K562 (cell line): Measurements from ENCODE around the gene PDGFRA. TPM values are rescaled to one million over a fixed set of nuclear protein-coding genes. Genes with fewer than 3 reads are reported as not detected.
A peak's percentile ranks its signal among the peaks of the same experiment; 100 is the strongest.

Source experiments
- ATAC-seq: fragments of 200-7000 bp; cut with Tn5 transposase; 3 replicates; pipeline ENCODE4 v1.9.1; 2020; ENCODE audit warnings: moderate library complexity
- BruUV-seq: library from RNA; stranded (reverse); fragments of 400-500 nt; replicated peaks from 2 replicates; lab custom pipeline; 2021; lab: Mats Ljungman, UMichigan
- CTCF ChIA-PET: fragments of 300-600 bp; formaldehyde crosslinking; extraction: SDS; loops from one replicate; lab custom pipeline; 2021; ENCODE audit warnings: low intra/inter-chr PET ratio; lab: Yijun Ruan, JAX
- POLR2A ChIA-PET: fragments of 300-600, 350-650 bp; sonication (Branson Sonifier 250); formaldehyde crosslinking; extraction: SDS; loops from one replicate; lab custom pipeline; 2021; ENCODE audit warnings: antibody characterized with exemption, inconsistent platforms; lab: Yijun Ruan, JAX
- DNase-seq, 4 experiments: peaks; one replicate each; pipeline versions ENCODE4 v3.0.0 to v3.0.0-alpha.2; 2011 to 2018; ENCODE audit warnings: low spot score in 3 of 4, mixed read lengths in 3 of 4; ENCODE audit errors: extremely low read depth in 1 of 4
- FAIRE-seq: peaks from 2 replicates; lab custom pipeline; 2011; peaks lifted over from hg19 to GRCh38; lab: Jason Lieb, UNC
- H2AFZ ChIP-seq: 2 replicates; pipeline ENCODE4 v1.6.0; 2011; ENCODE audit warnings: low read depth, low read length, control low read depth, inconsistent platforms
- H3K27ac ChIP-seq: fragments of 200-600 bp; 3 replicates; pipeline ENCODE4 v1.8.0; 2011; ENCODE audit warnings: low read depth, mild to moderate bottlenecking, control low read depth, inconsistent platforms, low read length, moderate library complexity, mixed read lengths; ENCODE audit errors: extremely low read depth
- H3K27me3 ChIP-seq, 2 experiments: fragments of 300-600 bp in 1 of 2; 2 replicates in 1 of 2; 3 replicates in 1 of 2; pipeline versions ENCODE4 v1.6.0 to v1.8.0; 2011; ENCODE audit warnings: inconsistent platforms in 2 of 2, low read length in 2 of 2, mild to moderate bottlenecking in 1 of 2, mixed read lengths in 1 of 2, moderate library complexity in 1 of 2; ENCODE audit not compliant: control insufficient read depth in 2 of 2, insufficient read depth in 2 of 2
- H3K36me3 ChIP-seq: fragments of 300-600 bp; 3 replicates; pipeline ENCODE4 v1.8.0; 2011; ENCODE audit warnings: mild to moderate bottlenecking, low read length, inconsistent platforms; ENCODE audit not compliant: control insufficient read depth, insufficient read depth
- H3K4me1 ChIP-seq, 2 experiments: fragments of 200-600 bp in 1 of 2; replicated peaks in 1 of 2; 2 replicates in 1 of 2; 3 replicates in 1 of 2; pipeline versions ENCODE4 v1.5.1 to v1.8.0; 2011; ENCODE audit warnings: inconsistent platforms in 2 of 2, low read length in 2 of 2, mild to moderate bottlenecking in 1 of 2, mixed read lengths in 1 of 2, moderate library complexity in 1 of 2; ENCODE audit not compliant: control insufficient read depth in 2 of 2, insufficient read depth in 2 of 2
- H3K4me2 ChIP-seq: 2 replicates; pipeline ENCODE4 v1.6.1; 2011; ENCODE audit warnings: low read length, control low read depth, inconsistent platforms, mixed read lengths; ENCODE audit not compliant: insufficient read depth
- H3K4me3 ChIP-seq: fragments of 200-600 bp; sonication (generic), shearing (Covaris generic); 2 replicates; pipeline ENCODE4 v1.5.1; 2016; ENCODE audit warnings: control low read depth, inconsistent platforms
- H3K79me2 ChIP-seq: fragments of 200-600 bp; 3 replicates; pipeline ENCODE4 v1.8.0; 2011; ENCODE audit warnings: low read length, inconsistent platforms; ENCODE audit not compliant: control insufficient read depth, insufficient read depth
- H3K9ac ChIP-seq, 2 experiments: 2 replicates each; pipeline versions ENCODE4 v1.6.0 to v1.6.1; 2011; ENCODE audit warnings: low read depth in 2 of 2, low read length in 2 of 2, control low read depth in 1 of 2, inconsistent platforms in 1 of 2, mild to moderate bottlenecking in 1 of 2, mixed read lengths in 1 of 2; ENCODE audit not compliant: insufficient read depth in 1 of 2
- H3K9me1 ChIP-seq: one replicate; pipeline ENCODE4 v1.6.0; 2011; ENCODE audit warnings: inconsistent platforms, mild to moderate bottlenecking, low read length, moderate library complexity; ENCODE audit not compliant: control insufficient read depth, insufficient read depth
- H3K9me3 ChIP-seq: replicated peaks from 2 replicates; pipeline ENCODE4 v1.5.1; 2011; ENCODE audit warnings: low read depth, low read length, inconsistent platforms; ENCODE audit not compliant: control insufficient read depth, insufficient read depth
- H4K20me1 ChIP-seq: replicated peaks from 2 replicates; pipeline ENCODE4 v1.6.1; 2011; ENCODE audit warnings: low read length, inconsistent platforms, mixed read lengths; ENCODE audit not compliant: control insufficient read depth, insufficient read depth
- HOXB6 ChIP-seq: fragments of 250-450 bp; sonication (Bioruptor Pico); IDR thresholded peaks from 2 replicates; pipeline ENCODE4 v1.5.1; 2022; ENCODE audit warnings: mild to moderate bottlenecking, borderline replicate concordance
- ILK ChIP-seq: fragments of 450-650 bp; IDR thresholded peaks from 2 replicates; pipeline ENCODE4 v1.6.1; 2016; ENCODE audit warnings: missing genetic modification characterization, low read depth, mild to moderate bottlenecking, missing compliant biosample characterization, moderate library complexity, borderline replicate concordance
- SOX6 ChIP-seq: fragments of 450-650 bp; IDR thresholded peaks from 2 replicates; pipeline ENCODE4 v1.6.1; 2014; ENCODE audit warnings: mild to moderate bottlenecking
- TAL1 ChIP-seq: fragments of 450-650 bp; IDR thresholded peaks from 2 replicates; pipeline ENCODE4 v1.6.1; 2016; ENCODE audit warnings: mild to moderate bottlenecking
- ZFP36 ChIP-seq: fragments of 150-350 bp; IDR thresholded peaks from 2 replicates; pipeline ENCODE4 v1.6.1; 2018; ENCODE audit warnings: low read length, low read depth; ENCODE audit not compliant: partially characterized antibody
- ZNF431 ChIP-seq: sonication (generic); formaldehyde crosslinking; IDR thresholded peaks from 2 replicates; pipeline ENCODE4 v1.8.0; 2022; ENCODE audit warnings: mild to moderate bottlenecking, missing genetic modification reagents
- WGBS: fragments of 100-300 bp; shearing (Covaris generic); methylation state at CpG from one replicate; pipeline ENCODE4 v1.1.6; 2016; ENCODE audit warnings: low coverage, mixed read lengths; ENCODE audit not compliant: insufficient coverage; ENCODE audit errors: missing lambda C conversion rate; 5-methylcytosine and 5-hydroxymethylcytosine counted together
- in situ Hi-C: fragments of 300-500 bp; cut with MboI; formaldehyde crosslinking; loops from 4 replicates; pipeline ENCODE4 v1.15.0; 2018; ENCODE audit warnings: inconsistent platforms, mixed read lengths
- intact Hi-C: fragments of 100-400 bp; cut with micrococcal nuclease; formaldehyde crosslinking; loops from 2 replicates; pipeline ENCODE4 v1.14.2; 2022
- polyA plus RNA-seq, 8 experiments: library from polyadenylated mRNA; depleted of rRNA in 4 of 8; stranded (reverse) in 5 of 8; unstranded in 3 of 8; fragments of >200 nt; fragmentation: Nextera tagmentation in 2 of 8; fragmentation: Illumina TruSeq in 1 of 8; extraction: Ambion mirVana in 2 of 8; extraction: Trizol in 1 of 8; gene quantifications; 2 replicates each; pipeline versions ENCODE4 v1.2.1 to v1.2.3, GENCODE V29; 2011 to 2014; ENCODE audit warnings: inconsistent platforms in 1 of 8, missing spikeins in 1 of 8
- total RNA-seq, 7 experiments: library from RNA; depleted of rRNA in 6 of 7; stranded (reverse); fragments of >200 nt in 6 of 7; fragmentation: Illumina TruSeq in 2 of 7; extraction: Trizol in 2 of 7; gene quantifications; 2 replicates each; pipeline versions ENCODE4 v1.2.1 to v1.2.3, GENCODE V29; 2011 to 2021; ENCODE audit warnings: low replicate concordance in 1 of 7
- TF ChIP-seq, protein P1 (sequence below): fragments of 250-450 bp; sonication (Bioruptor Pico); IDR thresholded peaks from 2 replicates; pipeline ENCODE4 v1.4.0; 2020; ENCODE audit warnings: mild to moderate bottlenecking, moderate library complexity

The PDGFRA gene
- total and polyA plus RNA-seq, 9 of the 15 experiments (the other 6 are each of a cell fraction or from before 2014, with no cell fraction given): 0.40 TPM; not detected in 8

DNA sequence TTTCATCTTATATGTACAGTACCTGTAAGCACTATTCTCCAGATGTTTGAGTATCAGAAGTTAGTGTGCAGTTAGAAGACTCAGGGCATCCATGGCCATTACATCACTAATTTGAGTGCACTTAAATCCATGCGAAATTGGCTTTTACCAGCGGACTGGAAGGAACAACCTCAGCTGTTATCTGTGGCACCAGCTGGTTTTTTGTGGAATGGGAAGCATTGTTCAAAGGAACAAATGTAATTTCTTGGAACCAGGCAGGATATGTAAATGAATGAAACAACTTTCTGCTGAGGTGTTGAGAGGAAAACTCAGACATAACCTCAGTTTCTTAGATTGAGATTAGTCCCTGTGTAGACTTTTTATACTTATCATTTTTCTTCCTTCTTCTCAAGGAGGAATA, 60.2 kb downstream of the PDGFRA start:
- H4K20me1 ChIP-seq: no peaks in the 10 kb centered on the region
- no peaks in the 10 kb centered on the region for H3K79me2 ChIP-seq
- H3K9ac ChIP-seq: no peak overlapping the region
- FAIRE-seq (no peak), ATAC-seq (no peak), DNase-seq (no peak)
- peaks cover 0 to under 1% of the 10 kb centered on the region in 2 experiments; a peak in 1 of 5 replicates for H3K27me3 ChIP-seq
- POLR2A ChIA-PET: no interaction called here
- no peaks in the 10 kb centered on the region for H3K9me3 ChIP-seq
- 0% methylated on average over 2 of the region's 2 CpGs for WGBS
- H2AFZ ChIP-seq: no peak overlapping the region
- no peaks in the 10 kb centered on the region for H3K4me1 ChIP-seq
- CTCF ChIA-PET: no interaction called here
- H3K36me3 ChIP-seq: no peaks in the 10 kb centered on the region
- BruUV-seq: no TSS peak
- no peaks in the 10 kb centered on the region for H3K9me1 ChIP-seq
- H3K4me3 ChIP-seq: no peak overlapping the region
- in situ Hi-C loops (no loop called here), intact Hi-C loops (no loop called here)
- TF ChIP-seq TAL1 (peak; percentile 38; the same call in 1 of the 2 replicates), HOXB6 (CRISPR knock-in tag) (no peak), ZNF431 (CRISPR knock-in tag) (no peak), ILK (tag) (no peak), ZFP36 (no peak), SOX6 (peak; percentile 73)
- TF ChIP-seq, protein P1, sequence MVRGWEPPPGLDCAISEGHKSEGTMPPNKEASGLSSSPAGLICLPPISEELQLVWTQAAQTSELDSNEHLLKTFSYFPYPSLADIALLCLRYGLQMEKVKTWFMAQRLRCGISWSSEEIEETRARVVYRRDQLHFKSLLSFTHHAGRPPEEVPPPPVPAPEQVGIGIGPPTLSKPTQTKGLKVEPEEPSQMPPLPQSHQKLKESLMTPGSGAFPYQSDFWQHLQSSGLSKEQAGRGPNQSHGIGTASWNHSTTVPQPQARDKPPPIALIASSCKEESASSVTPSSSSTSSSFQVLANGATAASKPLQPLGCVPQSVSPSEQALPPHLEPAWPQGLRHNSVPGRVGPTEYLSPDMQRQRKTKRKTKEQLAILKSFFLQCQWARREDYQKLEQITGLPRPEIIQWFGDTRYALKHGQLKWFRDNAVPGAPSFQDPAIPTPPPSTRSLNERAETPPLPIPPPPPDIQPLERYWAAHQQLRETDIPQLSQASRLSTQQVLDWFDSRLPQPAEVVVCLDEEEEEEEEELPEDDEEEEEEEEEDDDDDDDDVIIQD (CRISPR knock-in tag): no peak
- H3K4me2 ChIP-seq: no peak overlapping the region
- no peak overlapping the region for H3K27ac ChIP-seq
